NCI-H345 treated with DMSO at 0.1 percent for 48 hours (cell line): Measurements from ENCODE around the gene BRSK2.
"Not testable (repeated sequence)": the region's sequence is repeated elsewhere in the genome, so short reads cannot be mapped to it uniquely, and the experiment has no call there.

ENCODE experiments used
- DNase-seq: peaks from one replicate; lab custom pipeline; 2025; ENCODE audit not compliant: unreplicated experiment; lab: John Stamatoyannopoulos, UW

The BRSK2 gene

DNA sequence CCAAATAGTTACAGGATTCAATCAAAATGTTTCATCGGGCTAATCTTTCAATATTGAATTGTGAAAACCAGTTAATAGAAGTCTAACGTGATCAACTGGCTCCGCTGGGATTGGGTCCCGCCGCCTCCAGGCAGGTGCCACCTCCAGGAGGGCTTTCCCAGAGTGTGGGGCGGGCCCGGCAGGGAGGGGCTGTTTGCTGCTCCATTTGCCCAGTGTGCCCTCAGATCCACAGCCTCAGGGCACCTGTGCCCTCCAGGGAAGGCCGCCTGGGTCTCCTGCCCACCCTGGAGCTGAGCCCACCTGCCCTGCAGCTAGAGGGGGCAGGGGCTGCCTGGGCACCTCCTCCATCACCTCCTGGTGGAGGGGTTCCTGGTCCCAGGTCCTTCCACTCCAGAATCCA is 17.9 kb downstream of the BRSK2 start:
- no peak for DNase-seq

DNA sequence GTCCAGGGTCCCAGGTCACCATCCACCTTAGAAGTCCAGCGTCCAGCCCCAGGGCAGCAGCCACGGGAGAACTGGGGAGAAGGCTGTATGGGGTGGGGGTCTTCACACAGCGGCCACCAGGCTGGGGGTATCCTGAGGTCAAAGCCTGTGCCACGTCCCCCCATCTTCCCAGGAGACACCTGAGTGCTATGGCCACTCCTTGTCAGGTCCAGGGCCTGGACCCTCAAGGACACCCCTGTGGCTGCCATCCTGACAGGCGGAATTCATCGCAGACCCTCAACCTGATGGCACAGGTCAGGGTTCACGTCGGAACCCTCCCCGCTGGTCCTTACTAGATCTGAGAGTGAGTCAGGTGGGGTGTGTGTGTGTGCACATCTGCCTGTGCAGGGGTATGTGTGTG is 18.6 kb downstream of the BRSK2 start:
- no peak for DNase-seq

DNA sequence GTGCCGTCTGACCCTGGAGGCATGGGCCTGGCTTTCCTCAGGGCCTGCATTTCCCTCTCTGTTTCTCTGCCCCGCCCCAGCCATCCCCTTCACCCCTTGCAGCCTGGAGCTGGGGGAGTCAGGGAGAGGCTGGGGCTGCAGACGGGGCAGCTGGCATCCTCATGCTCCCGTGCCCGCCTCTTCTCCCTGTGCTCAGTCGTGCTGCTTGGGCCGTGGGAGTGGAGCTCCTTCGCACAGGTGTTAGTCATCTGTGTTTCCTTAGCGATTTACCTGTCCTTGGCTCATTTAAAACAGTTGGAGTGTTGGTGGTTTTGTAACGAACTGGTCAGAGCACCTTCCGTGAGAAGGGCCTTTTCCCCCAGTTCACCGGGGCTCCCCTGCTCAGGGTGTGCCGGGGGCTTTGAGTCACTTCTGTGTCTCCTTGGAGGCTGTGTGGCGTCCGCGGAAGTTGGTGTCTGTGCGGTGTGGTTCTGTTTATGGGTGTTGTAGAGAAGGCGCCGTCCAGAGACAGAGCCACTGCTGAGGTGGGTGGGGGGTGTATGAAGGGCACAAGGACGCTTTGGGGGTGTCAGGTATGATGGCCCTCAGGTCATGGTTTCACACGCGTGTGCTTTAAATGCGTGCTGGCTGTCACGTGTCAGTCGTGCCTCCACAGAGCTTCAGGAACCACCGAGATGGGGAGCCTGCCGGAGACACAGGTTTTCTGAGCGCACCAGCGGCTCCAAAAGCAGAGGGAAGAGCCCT is 19.5 kb downstream of the BRSK2 start:
- DNase-seq = no peak

DNA sequence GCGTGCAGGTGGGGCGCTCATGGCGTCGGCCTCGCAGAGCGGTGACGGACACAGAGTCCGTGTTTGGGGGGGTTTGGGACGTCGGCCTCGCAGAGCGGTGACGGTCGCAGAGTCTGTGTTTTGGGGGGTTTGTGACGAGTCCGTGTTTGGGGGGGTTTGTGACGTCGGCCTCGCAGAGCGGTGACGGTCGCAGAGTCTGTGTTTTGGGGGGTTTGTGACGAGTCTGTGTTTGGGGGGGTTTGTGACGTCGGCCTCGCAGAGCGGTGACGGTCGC is 20.1 kb downstream of the BRSK2 start:
- not testable (repeated sequence) for DNase-seq

DNA sequence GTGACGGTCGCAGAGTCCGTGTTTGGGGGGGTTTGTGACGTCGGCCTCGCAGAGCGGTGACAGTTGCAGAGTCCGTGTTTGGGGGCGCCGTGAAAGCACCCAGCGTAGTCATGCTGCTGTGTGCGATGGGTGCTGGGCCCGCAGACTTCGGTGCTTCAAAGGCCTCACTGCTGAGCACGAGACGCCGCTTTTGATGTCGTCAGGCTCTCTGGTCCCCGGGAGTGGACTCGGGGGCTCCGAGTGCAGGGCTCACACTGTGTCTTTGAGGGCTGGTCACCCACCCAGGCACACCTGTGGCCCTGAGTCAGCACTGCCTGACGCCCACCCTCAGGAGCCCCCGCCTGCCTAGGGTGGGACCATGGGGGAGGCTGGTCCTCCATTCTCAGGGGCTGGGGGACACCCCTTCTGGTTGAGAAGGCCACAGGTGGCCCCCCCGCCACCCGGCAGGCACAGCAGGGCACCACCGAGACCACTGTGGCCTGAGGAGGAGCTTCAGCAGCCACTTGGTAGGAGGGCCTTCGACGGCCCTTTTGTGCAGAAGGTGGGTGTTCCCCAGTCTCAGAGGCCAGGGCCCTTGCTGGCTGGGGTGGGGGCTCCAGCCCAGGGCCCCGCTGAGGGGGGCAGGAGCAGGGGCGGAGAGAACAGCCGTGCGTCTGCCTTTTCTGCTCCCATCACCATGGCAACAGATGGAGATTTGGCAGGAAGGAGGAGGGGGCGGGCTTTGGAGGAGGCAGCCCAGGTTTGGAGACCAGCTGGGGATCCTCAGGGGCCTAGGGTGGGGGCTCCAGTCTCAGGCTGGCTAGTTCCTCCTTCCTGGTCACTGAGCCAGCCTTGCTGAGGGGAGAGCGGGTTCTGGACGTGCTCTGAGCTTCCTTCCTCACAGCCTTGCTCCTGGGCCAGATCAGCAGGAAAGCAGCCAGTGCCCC is 20.9 kb downstream of the BRSK2 start:
- no peak for DNase-seq

DNA sequence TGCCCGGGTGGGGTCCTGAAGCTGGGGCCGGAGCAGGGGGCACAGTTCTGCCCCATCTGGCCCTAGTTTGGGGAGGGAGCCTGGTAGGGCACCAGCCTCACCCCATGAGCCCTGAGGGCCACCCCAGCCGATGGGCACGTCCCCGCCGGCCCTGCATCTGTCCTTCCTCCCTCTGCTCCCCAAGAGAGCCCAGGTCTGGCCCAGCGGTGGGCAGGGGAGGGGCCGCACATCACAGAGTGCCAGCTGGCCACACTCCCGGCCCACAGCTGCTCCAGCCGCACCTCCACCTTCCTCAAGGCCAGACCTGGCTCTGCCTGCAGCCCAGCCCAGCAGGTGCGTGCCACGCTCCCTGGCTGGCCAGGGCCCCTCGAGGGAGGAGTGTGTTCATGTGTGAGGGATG is 21.6 kb downstream of the BRSK2 start:
- DNase-seq = no peak

DNA sequence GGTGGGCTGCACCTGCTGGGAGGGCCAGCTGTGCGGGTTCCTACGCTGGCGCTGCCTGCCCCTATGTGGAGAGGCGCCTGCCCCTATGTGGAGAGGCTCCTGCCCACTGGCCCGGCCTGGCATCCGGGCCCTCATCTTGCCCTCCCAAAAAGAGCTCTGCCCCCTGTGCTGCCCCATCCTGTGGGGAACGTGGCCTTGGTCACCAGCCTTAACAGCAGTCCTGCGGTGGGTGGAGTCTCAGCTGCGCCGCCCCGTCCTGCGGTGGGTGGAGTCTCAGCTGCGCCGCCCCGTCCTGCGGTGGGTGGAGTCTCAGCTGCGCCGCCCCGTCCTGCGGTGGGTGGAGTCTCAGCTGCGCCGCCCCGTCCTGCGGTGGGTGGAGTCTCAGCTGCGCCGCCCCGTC is 22.0 kb downstream of the BRSK2 start:
- DNase-seq = not testable (repeated sequence)

DNA sequence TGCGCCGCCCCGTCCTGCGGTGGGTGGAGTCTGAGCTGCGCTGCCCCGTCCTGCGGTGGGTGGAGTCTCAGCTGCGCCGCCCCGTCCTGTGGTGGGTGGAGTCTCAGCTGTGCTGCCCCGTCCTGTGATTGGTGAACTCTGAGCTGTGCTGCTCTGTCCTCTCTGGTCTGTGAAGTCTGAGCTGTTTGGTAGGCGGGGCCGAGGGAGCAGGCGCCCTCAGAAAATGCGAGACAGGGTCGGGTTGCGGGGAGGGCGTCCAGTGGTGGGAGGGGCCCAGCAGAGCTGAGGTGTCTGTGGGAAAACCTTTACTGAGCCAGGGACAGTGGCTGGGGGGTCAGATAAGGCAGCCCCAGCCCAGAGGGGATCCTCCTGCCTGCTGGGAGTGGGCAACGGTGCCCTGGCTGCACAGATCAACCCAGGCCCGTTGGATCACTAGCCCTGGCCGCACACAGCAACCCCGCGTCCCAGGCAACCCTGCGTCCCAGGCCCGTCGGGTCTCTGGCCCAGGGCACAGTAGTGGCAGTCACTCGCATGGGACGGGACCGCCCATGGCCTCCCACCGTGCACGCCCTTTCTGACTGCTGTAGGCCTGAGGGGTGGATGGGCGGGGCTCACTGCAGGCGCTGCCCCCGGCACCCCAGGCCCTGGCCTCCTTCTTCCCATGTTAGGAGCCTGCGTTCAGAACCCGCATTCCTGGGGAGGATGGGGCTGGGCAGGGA is 22.8 kb downstream of the BRSK2 start:
- no peak for DNase-seq

DNA sequence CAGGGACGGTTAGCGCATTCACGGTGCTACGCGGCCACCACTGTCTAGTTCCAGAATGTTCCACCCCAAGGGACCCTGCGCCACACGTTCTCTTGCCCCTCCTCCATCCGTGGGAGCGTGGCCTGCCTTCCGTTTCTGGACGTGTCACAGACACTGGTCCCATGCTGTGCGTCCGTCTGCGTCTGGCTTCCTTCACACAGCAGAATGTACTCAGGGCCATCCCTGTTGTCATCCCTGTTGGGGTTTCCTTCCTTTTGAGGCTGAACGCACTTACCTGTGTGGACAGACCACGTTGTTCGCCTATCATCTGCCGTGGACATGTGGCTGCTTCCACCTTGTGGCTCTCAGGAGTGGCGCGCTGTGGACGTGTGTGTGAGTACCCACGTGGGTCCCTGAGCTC is 24.9 kb downstream of the BRSK2 start:
- DNase-seq = no peak

DNA sequence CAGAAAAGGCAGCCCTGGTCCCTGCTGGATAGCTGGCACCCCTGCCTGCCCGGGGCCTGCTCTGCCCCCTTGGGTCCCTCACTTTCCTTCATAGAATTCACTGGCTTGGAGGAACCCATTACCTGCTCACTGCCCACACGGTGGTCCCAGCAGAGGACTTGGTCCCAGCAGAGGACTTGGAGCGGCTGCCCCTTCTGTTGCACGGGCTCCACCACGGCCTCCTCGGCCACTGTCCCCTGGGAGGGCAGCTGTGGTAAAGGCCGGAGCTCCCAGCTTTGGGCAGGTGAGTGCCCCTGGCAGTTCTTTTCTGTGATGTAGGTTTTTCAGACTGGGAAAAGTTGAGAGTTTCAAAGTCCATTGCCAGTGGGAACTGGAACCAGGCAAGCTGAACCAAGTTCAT is 25.9 kb downstream of the BRSK2 start:
- no peak for DNase-seq

DNA sequence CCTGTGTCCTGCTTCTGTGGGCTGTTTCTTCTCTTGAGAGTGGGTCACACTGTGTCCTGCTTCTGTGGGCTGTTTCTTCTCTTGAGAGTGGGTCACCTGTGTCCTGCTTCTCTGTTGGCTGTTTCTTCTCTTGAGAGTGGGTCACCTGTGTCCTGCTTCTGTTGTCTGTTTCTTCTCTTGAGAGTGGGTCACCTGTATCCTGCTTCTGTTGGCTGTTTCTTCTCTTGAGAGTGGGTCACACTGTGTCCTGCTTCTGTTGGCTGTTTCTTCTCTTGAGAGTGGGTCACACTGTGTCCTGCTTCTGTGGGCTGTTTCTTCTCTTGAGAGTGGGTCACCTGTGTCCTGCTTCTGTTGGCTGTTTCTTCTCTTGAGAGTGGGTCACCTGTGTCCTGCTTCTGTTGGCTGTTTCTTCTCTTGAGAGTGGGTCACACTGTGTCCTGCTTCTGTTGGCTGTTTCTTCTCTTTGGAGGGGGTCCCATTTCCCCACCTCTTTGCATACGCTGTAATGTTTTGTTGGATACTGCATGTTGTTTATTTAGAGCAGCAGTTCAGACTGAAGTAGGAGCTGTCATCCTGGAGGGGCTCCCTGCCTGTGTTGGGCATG is 28.6 kb downstream of the BRSK2 start:
- DNase-seq = not testable (repeated sequence)

DNA sequence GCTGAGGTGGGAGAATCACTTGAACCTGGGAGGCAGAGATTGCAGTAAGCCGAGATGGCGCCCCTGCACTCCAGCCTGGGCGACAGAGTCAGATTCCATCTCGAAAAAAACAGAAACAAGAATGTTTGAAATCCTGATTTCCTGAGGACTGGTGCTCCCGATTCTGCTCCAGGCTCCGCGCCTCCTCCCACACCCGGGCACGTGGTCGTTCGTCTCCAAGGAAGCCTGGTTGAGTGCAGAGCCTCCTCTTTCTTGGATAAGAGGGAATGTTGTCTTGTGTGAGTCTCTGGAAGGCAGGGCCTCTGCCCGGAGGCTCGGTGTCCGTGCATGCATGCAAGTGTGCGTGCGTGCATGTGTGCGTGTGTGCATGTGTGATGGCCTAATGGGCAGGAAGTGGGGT is 30.1 kb downstream of the BRSK2 start:
- DNase-seq = no peak

DNA sequence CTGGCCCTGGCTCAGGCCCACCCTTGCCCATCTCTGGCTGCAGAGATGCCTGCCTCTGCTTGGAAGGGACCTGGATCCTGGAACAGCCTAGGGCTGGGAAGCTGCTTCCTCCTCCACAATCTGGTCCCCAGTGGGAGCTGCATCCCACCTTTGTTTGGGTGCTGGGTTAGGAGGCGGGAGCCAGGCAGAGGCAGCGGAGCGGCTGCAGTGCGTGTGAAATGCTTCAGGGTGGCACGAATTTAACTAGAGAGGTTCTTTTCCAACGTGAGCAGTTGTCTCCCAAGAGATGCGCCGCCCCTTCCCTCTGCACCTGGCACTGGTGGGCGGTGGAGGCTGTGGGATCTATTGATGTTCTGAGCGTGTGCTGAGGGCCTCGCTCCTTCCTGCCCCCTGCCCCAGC is 31.6 kb downstream of the BRSK2 start:
- DNase-seq = no peak

DNA sequence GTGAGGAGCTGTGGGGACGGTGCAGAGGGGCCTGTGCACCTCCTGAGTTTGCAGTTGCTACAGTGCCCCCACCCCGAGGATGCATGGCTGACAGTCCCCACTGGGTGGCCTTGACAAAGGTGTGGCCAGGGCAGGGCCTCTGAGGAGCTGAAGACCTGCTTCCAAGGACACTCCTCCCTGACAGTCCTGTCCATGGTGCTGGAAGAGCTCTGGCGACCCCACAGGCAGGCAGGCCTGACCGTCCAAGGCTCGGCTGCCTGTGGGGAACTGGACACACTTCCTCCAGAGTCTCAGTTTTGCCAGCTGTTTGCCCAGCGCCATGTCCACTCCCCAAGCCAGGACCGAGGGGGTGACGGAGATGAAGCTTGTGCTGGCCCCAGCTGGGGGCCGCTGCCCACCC is 32.7 kb downstream of the BRSK2 start:
- DNase-seq = no peak

DNA sequence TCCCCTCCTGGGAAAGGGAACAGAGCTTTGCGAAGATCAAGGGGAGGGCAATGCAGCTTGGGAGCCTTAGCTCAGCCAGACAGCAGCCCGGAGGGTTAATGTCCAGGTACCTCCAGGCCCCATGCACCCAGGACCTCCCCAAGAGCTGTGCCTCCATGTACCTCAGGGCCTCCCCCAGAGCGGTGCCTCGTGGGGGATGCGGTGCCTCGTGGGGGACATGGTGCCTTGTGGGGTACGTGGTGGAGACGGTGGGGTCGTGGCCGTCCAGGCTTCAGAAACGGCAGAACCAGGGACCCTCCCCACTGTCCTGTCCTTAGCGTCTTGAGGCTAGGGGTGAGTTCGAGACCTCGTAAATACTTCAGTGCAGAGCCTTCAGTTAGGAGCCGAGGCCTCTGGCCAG is 33.2 kb downstream of the BRSK2 start:
- DNase-seq = no peak

DNA sequence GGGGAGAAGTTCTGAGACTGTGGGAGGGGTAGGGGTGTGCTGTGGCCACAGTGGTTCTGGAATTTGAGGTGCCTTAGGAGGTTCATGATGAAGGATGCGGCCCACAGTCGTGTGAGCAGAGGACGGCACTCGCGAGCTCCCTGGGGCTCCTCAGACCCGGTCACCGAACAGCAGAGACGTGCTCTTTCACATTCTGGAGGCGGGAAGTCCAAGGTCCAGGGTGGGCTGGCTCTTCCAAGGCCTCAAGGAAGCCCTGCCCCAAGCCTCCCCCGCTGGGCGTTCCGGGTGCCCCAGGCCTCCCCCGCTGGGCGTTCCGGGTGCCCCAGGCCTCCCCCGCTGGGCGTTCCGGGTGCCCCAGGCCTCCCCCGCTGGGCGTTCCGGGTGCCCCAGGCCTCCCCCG is 33.7 kb downstream of the BRSK2 start:
- DNase-seq = not testable (repeated sequence)

DNA sequence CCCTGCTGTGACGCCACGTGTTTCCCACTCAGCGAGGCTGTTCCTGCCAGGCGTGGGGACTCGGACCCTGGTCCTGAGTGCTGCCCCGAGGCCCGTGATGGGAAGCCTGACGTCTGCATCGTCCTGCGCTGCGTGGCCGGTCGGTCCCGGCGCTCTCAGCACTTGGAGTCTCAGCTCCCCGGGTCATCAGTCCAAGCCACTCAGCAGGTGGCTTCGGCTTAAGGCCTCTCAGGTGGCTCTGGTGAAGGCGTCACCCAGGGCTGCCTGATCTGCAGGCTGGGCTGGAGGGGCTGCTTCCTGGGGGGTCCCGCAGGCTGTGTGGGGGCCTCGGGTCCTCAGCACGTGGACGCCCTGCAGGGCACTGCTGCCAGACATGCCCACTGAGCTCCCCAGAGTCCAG is 35.3 kb downstream of the BRSK2 start:
- DNase-seq = no peak

DNA sequence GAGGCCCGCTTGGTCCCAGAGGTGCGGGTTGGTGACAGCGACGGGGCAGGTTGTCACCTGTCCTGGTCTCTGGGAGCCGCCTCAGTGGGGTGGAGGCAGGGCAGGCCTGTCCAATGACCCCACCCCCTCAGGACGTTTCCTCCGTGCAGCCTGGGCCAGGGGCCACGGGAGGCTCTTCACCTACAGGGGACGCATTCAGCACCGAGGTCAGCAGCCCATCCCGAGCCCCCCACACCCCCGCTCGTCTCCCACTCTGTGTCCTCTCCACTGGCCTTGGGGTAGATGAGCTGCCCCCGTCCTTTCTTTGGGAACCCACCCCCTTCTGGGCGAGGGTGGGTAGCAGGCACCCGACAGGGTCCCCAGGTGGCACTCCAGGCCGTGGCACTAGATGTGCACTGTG is 35.7 kb downstream of the BRSK2 start:
- DNase-seq = no peak

DNA sequence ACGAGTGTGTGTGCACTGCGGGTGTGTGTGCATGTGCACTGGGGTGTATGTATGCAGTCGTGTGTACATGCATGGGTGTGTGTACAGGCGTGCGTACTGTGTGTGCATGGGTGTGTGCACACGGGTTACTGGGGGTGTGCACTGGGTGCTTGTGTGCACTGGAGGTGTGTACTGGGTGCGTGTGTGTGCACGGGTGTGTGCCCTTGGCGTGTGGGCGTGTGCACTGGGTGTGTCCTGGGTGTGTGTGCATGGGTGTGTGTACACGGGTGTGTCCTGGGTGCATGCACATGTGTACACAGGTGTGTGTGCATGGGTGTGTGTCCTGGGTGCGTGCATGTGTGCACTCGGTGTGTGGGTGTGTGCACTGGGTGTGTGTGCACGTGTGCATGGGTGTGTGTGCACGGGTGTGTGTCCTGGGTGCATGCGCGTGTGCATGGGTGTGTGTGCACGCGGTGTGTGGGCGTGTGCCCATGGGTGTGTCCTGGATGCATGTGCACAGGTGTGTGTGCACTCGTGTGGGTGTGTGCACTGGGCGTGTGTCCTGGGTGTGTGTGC is 39.1 kb downstream of the BRSK2 start:
- no peak for DNase-seq

DNA sequence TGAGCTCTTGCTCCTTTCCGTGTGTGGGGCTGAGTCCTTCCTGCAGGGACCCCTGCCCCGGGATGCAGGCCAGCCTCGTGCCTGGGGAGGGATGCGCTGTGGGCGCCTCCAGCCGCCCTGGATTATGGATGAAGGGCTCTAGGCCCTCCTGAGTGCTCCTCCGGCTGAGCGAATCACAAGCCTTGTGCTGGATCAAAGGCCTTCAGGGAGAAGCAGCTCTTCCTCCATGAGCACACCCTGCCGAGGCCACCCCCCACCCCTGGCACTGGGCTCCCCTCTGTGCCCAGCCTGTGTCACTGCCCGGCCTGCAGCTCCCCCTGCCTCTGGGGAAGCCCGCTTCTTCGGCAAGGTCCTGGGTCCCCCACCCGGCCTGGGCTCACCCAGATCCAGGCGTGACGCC is 43.8 kb downstream of the BRSK2 start:
- no peak for DNase-seq

DNA sequence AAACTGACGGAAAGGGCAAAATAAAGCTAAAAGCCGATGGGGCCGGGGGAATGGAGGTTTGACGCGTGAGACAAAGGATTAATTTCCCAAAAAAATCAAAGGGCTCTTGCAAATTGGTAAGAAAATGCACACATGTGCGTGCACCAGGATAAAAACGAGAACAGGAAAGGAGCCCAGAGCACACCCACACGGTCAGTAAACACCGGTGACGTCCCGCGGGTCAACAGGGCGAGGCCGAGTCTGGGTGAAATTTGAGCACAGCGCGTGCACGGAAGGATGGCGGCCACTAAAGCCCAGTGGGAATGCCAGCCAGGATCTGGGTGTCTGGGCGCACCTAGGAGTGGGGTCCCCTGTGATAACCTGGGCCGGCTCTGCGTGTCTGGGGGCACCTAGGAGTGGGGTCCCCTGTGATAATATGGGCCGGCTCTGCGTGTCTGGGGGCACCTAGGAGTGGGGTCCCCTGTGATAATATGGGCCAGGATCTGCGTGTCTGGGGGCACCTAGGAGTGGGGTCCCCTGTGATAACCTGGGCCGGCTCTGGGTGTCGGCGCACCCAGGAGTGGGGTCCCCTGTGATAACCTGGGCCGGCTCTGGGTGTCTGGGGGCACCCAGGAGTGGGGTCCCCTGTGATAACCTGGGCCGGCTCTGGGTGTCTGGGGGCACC is 44.4 kb downstream of the BRSK2 start:
- DNase-seq = no peak
